Panc1 (cell line): ENCODE data around the gene AKAP17A.

Experiments
- CTCF ChIP-seq: fragments of 450-650 bp; IDR thresholded peaks from 2 replicates; pipeline ENCODE4 v1.5.1; 2017; ENCODE audit warnings: mild to moderate bottlenecking
- POLR2AphosphoS5 ChIP-seq: IDR thresholded peaks from 2 replicates; pipeline ENCODE4 v1.6.1; 2012; ENCODE audit warnings: mild to moderate bottlenecking, low read depth, low read length, moderate library complexity
- REST ChIP-seq, 2 experiments: IDR thresholded peaks; 2 replicates each; pipeline ENCODE4 v1.6.1; 2011 to 2012; ENCODE audit warnings: low read depth in 2 of 2, control low read depth in 1 of 2, low read length in 1 of 2, mild to moderate bottlenecking in 1 of 2, moderate library complexity in 1 of 2; ENCODE audit not compliant: insufficient read depth in 1 of 2
- SIN3A ChIP-seq: IDR thresholded peaks from 2 replicates; pipeline ENCODE4 v1.6.1; 2012; ENCODE audit warnings: low read depth, mild to moderate bottlenecking, low read length, moderate library complexity, borderline replicate concordance; ENCODE audit not compliant: insufficient read depth
- TCF7L2 ChIP-seq: IDR thresholded peaks from 2 replicates; pipeline ENCODE4 v1.6.1; 2011; ENCODE audit warnings: mild to moderate bottlenecking, low read depth, low read length, inconsistent platforms

GRCh38 chrX:1592470-1593142, 1.2 kb downstream of the AKAP17A start:
- no peak for TF ChIP-seq POLR2AphosphoS5
- no peak for TF ChIP-seq CTCF
- TF ChIP-seq SIN3A, result no peak
- no peak for TF ChIP-seq REST (IDR thresholded peaks at IDR 0.05; ENCODE audit: insufficient read depth in 1 of 2, low read depth in 2 of 2, low read length in 1 of 2)
- TF ChIP-seq TCF7L2, result no peak
